Spleen (tissue), 11 donors: ENCODE data around the gene TTC16. TPM values are rescaled to one million over a fixed set of nuclear protein-coding genes. Genes with fewer than 3 reads are reported as not detected.
A peak's percentile ranks its signal among the peaks of the same experiment; 100 is the strongest.

Experiments
- DNase-seq: peaks from one replicate; pipeline ENCODE4 v3.0.0-alpha.2; 2020
- H3K27ac ChIP-seq, 8 donors: fragments of 200-600 bp; sonication (generic) in 7 of 8; 1 replicate in 4 of 8; 2 replicates in 4 of 8; pipeline versions ENCODE4 v1.5.0 to v1.8.0; 2016 to 2021; ENCODE audit warnings: inconsistent platforms in 4 of 8, mild to moderate bottlenecking in 4 of 8, moderate library complexity in 1 of 8
- H3K27me3 ChIP-seq, 7 donors: fragments of 200-600 bp; sonication (generic) in 6 of 7; replicated peaks in 1 of 7; 1 replicate in 4 of 7; 2 replicates in 3 of 7; pipeline versions ENCODE4 v1.5.0 to v1.8.0; 2016 to 2021; ENCODE audit warnings: inconsistent platforms in 3 of 7, mild to moderate bottlenecking in 1 of 7
- H3K36me3 ChIP-seq, 6 donors: fragments of 200-600 bp; sonication (generic) in 5 of 6; 1 replicate in 4 of 6; 2 replicates in 2 of 6; pipeline versions ENCODE4 v1.5.0 to v1.8.0; 2016 to 2021; ENCODE audit warnings: inconsistent platforms in 2 of 6
- H3K4me1 ChIP-seq, 6 donors: fragments of 200-600 bp; sonication (generic) in 5 of 6; 1 replicate in 3 of 6; 2 replicates in 3 of 6; pipeline versions ENCODE4 v1.5.0 to v1.8.0; 2016 to 2021; ENCODE audit warnings: inconsistent platforms in 3 of 6
- H3K4me3 ChIP-seq, 8 donors: fragments of 200-600 bp; sonication (generic) in 7 of 8; 1 replicate in 4 of 8; 2 replicates in 4 of 8; pipeline versions ENCODE4 v1.5.0 to v1.8.0; 2016 to 2021; ENCODE audit warnings: inconsistent platforms in 4 of 8, mild to moderate bottlenecking in 4 of 8, moderate library complexity in 2 of 8
- H3K9me3 ChIP-seq, 8 donors: fragments of 200-600 bp; sonication (generic) in 7 of 8; 1 replicate in 4 of 8; 2 replicates in 4 of 8; pipeline versions ENCODE4 v1.5.0 to v1.8.0; 2016 to 2021; ENCODE audit warnings: inconsistent platforms in 4 of 8
- CTCF ChIP-seq, 11 experiments: fragments of 200-600 bp in 7 of 11; fragments of 450-650 bp in 4 of 11; sonication (generic) in 4 of 11; IDR thresholded peaks in 8 of 11; conservative IDR thresholded peaks in 3 of 11; 1 replicate in 7 of 11; 2 replicates in 4 of 11; pipeline versions ENCODE4 v1.4.0 to v1.8.0; 2016 to 2021; ENCODE audit warnings: antibody characterized with exemption in 11 of 11, inconsistent platforms in 4 of 11, mild to moderate bottlenecking in 1 of 11
- POLR2A ChIP-seq, 3 donors: fragments of 450-650 bp; IDR thresholded peaks; one replicate each; pipeline ENCODE4 v1.5.1; 2017; ENCODE audit warnings: antibody characterized with exemption in 3 of 3, mild to moderate bottlenecking in 1 of 3
- POLR2AphosphoS5 ChIP-seq, 3 donors: sonication (generic); formaldehyde crosslinking; IDR thresholded peaks; one replicate each; pipeline ENCODE4 v1.5.1; 2017; ENCODE audit warnings: antibody characterized with exemption in 3 of 3
- WGBS, 5 donors: extraction: QIAGEN DNeasy Blood & Tissue Kit in 3 of 5; methylation state at CpG; one replicate each; pipeline versions ENCODE4 v1.1.5 to v1.1.7; 2013 to 2018; 5-methylcytosine and 5-hydroxymethylcytosine counted together
- intact Hi-C: fragments of 100-400 bp; cut with DNase I; formaldehyde crosslinking; loops from one replicate; pipeline ENCODE4 v1.15.0; 2023; ENCODE audit warnings: low total_unique reads
- polyA plus RNA-seq, 3 donors: library from polyadenylated mRNA; stranded (reverse); fragments of 200-250 nt; gene quantifications; one replicate each; pipeline ENCODE4 v1.2.1, GENCODE V29; 2013
- total RNA-seq, 7 donors: library from RNA; depleted of rRNA in 3 of 7; stranded (reverse); fragments of >200 nt in 3 of 7; fragmentation: NEBNext Ultra II Directional in 4 of 7; extraction: Animal tissue kit (Norgen Biotek cat#: 25700) in 4 of 7; gene quantifications; one replicate each; pipeline versions ENCODE4 v1.1.0 to v1.2.1, GENCODE V29; 2016 to 2021
- donor health status: healthy with polysubstance abuse.
- donor health status: DM: no; HTN: no; CAD: no; lungs with moderate emphysema.
- donor health status: DM: no; HTN: no; CAD: no.
- donor health status: Bipolar disorder and iron deficiency.
- donor health status: healthy.
- donor health status: DM: no; HTN: no; CAD: no.
- donor health status: DM: yes; HTN: yes; CAD: no.

TTC16 gene
- total and polyA plus RNA-seq, 10 donors, result 0.12 to 3.1 (median 1.8) TPM

- H3K36me3 ChIP-seq, result peaks cover 0 to 47% (median 24%) of the 10 kb centered on the region in 6 donors
- DNase-seq, result no peak
- H3K27me3 ChIP-seq, result no peaks in the 10 kb centered on the region
- no peaks in the 10 kb centered on the region for H3K9me3 ChIP-seq
- 46 to 63% (median 52%) methylated on average over 2 of the region's 2 CpGs for WGBS, 5 donors
- H3K27ac ChIP-seq, result peak overlapping the region in 2 of 8 donors; percentile 98 to 99
- intact Hi-C loops, result loop anchor here (5.0 kb wide), 1 partner anchor 141 kb away; no protein-coding TSS in a partner anchor
- TF ChIP-seq POLR2AphosphoS5 (IDR thresholded peaks at IDR 0.05) (no peak), POLR2A (IDR thresholded peaks at IDR 0.05) (no peak), CTCF (IDR thresholded peaks at IDR 0.05 in 8 of 11, conservative IDR thresholded peaks at IDR 0.05 in 3 of 11) (no peak)
- peak overlapping the region in 1 of 8 donors; percentile 97 for H3K4me3 ChIP-seq
- H3K4me1 ChIP-seq, result peaks cover 17 to 67% (median 51%) of the 10 kb centered on the region in 6 donors
These were observed 17.7 kb downstream of the TTC16 start for GRCh38 chr9:127733614-127734013.

DNA sequence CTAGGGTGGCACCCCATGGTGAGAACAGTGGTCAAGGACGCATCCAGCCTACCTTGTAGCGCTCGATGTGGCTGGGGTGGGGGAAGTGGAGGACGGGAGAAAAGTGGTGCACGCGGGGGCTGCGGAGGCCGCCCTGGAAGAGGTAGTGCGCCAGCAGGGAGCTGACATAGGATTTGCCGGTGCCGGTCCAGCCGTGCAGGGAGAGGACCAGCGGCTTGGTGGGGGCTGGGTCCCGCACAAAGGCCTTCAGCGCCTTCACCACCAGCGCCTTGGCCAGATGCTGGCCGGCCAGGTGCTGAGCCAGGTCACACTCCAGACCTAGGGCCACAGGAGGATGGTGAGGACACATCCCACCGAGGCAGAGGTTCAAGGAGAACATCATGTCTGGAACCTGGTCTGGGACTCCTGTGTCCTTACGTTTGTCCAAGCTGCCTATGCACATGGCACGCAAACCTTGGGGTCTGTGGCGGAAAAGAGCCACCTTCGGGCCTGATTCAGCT, 18.4 kb downstream of the TTC16 start:
- DNase-seq, result peak; percentile 89
- no peaks in the 10 kb centered on the region for H3K27me3 ChIP-seq
- H3K9me3 ChIP-seq, result no peaks in the 10 kb centered on the region
- 49 to 72% (median 62%) methylated on average over 20 to 22 of the region's 22 CpGs for WGBS, 5 donors
- peaks cover 17 to 67% (median 51%) of the 10 kb centered on the region in 6 donors for H3K4me1 ChIP-seq
- peak overlapping the region; percentile 58 to 97 (median 84) for H3K4me3 ChIP-seq
- H3K36me3 ChIP-seq, result peaks cover 0 to 54% (median 31%) of the 10 kb centered on the region in 6 donors
- H3K27ac ChIP-seq, result peak overlapping the region; percentile 93 to 99 (median 96)
- TF ChIP-seq CTCF (IDR thresholded peaks at IDR 0.05 in 8 of 11, conservative IDR thresholded peaks at IDR 0.05 in 3 of 11), result no peak
- TF ChIP-seq POLR2AphosphoS5 (IDR thresholded peaks at IDR 0.05), result no peak
- TF ChIP-seq POLR2A (IDR thresholded peaks at IDR 0.05), result no peak
- intact Hi-C loops, result loop anchor here (5.0 kb wide), 1 partner anchor 142 kb away; no protein-coding TSS in a partner anchor

DNA sequence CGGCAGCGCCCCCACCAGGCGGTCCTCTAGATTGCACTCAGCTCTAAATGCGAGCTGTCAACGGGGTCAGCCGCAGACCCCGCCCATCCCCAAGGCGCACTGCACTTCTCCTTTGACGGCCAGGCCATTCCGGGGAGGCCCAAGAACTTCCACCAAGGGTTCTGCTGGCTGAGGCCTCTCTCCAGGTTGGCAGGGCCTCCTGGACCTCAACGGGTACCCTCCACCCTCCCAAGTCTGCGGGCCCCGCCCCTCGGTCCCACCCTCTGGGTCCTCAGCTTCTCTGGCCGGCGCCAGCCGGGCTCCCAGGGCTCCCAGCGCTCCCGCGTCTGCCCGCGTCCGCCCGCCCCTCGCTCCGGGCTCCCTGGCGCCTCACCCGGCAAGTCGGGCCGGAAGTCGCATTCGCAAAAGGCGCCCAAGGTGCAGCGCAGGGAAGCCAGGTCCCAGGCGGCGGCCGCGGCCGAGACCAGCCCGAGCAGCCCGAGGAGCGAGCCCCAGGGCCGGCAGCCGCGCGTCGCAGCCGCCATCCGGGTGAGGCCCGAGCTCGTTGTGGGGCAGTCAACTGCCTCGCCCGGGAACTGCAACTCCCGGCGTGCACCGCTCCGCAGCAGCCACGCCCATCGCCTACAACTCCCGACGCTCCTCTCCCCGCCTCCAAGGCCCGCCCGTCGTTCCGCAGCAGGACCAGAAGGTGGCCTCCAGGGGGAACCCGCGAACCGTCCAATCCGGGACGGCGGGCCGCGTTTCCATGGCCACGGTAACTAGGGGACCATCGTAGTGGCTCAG, 19.1 kb downstream of the TTC16 start, which contains the start of gene TOR2A:
TOR2A (minus strand) TSS at position 548 of the 783 bp plus-strand sequence; CDS start at position 524, 24 bp downstream.
- Histone ChIP-seq H3K27me3 (no peaks in the 10 kb centered on the region), H3K27ac (peak within 1 kb of the TSS; percentile 93 to 99 (median 96)), H3K36me3 (peaks cover 0 to 60% (median 37%) of the 10 kb centered on the region in 6 donors), H3K4me3 (peak within 1 kb of the TSS; percentile 58 to 97 (median 84)), H3K9me3 (no peaks in the 10 kb centered on the region), H3K4me1 (peaks cover 17 to 67% (median 51%) of the 10 kb centered on the region in 6 donors)
- intact Hi-C loops, result loop anchor here (5.0 kb wide), 3 partner anchors 47 to 187 kb away; no protein-coding TSS in a partner anchor
- TF ChIP-seq POLR2AphosphoS5 (IDR thresholded peaks at IDR 0.05), result peak; percentile 89 to 95 (median 92)
- TF ChIP-seq POLR2A (IDR thresholded peaks at IDR 0.05), result peak in 2 of 3 donors; percentile 35 to 56
- TF ChIP-seq CTCF (IDR thresholded peaks at IDR 0.05 in 8 of 11, conservative IDR thresholded peaks at IDR 0.05 in 3 of 11), result peak; percentile 91 to 100 (median 98)
- DNase-seq, result peak; percentile 99
- WGBS, 5 donors, result 0 to 1% (median 0%) methylated on average over 28 to 76 of the region's 76 CpGs
